IMR-90 (cell line): ENCODE measurements around the gene MALRD1. TPM values are rescaled to one million over a fixed set of nuclear protein-coding genes. Genes with fewer than 3 reads are reported as not detected.

ENCODE experiments used
- ATAC-seq: fragments of 200-7000 bp; cut with Tn5 transposase; 2 replicates; pipeline ENCODE4 v1.9.1; 2020; ENCODE audit warnings: low read depth, mild to moderate bottlenecking, moderate library complexity
- BruUV-seq: library from RNA; stranded (reverse); fragments of 400-500 nt; replicated peaks from 2 replicates; lab custom pipeline; 2021; lab: Mats Ljungman, UMichigan
- CTCF ChIA-PET: fragments of 300-600 bp; formaldehyde crosslinking; extraction: SDS; loops from one replicate; lab custom pipeline; 2021; ENCODE audit warnings: antibody characterized with exemption; lab: Yijun Ruan, JAX
- POLR2A ChIA-PET: fragments of 300-600 bp; sonication (Branson Sonifier 250); formaldehyde crosslinking; loops from one replicate; lab custom pipeline; 2022; ENCODE audit warnings: antibody characterized with exemption; ENCODE audit not compliant: unreplicated experiment; lab: Charles Lee
- DNase-seq: peaks from one replicate; pipeline ENCODE4 v3.0.0; 2013
- H2AFZ ChIP-seq: replicated peaks from 2 replicates; pipeline ENCODE3; 2013; ENCODE audit warnings: low read length, mild to moderate bottlenecking; ENCODE audit not compliant: poor library complexity
- H2AK5ac ChIP-seq: 2 replicates; pipeline ENCODE4 v1.6.1; 2013; ENCODE audit warnings: low read depth, low read length, inconsistent platforms
- H2AK9ac ChIP-seq: replicated peaks from 2 replicates; pipeline ENCODE3; 2013; ENCODE audit warnings: mild to moderate bottlenecking, low read depth, low read length, moderate library complexity; ENCODE audit not compliant: poor library complexity
- H2BK120ac ChIP-seq: 2 replicates; pipeline ENCODE4 v1.6.1; 2013; ENCODE audit warnings: low read depth, low read length, inconsistent platforms
- H2BK15ac ChIP-seq: 3 replicates; pipeline ENCODE4 v1.6.1; 2013; ENCODE audit warnings: low read depth, low read length, inconsistent platforms
- H2BK20ac ChIP-seq: 2 replicates; pipeline ENCODE4 v1.6.1; 2013; ENCODE audit warnings: low read depth, mild to moderate bottlenecking, inconsistent platforms, low read length, moderate library complexity
- H2BK5ac ChIP-seq: 2 replicates; pipeline ENCODE4 v1.6.1; 2013; ENCODE audit warnings: mild to moderate bottlenecking, low read depth, low read length, inconsistent platforms; ENCODE audit not compliant: poor library complexity, severe bottlenecking
- H3K14ac ChIP-seq: replicated peaks from 2 replicates; pipeline ENCODE4 v1.6.1; 2013; ENCODE audit warnings: low read depth, low read length, inconsistent platforms
- H3K18ac ChIP-seq: 2 replicates; pipeline ENCODE4 v1.6.1; 2013; ENCODE audit warnings: low read depth, low read length, control low read depth
- H3K23ac ChIP-seq: 2 replicates; pipeline ENCODE4 v1.6.1; 2013; ENCODE audit warnings: low read depth, low read length, inconsistent platforms
- H3K27ac ChIP-seq: 2 replicates; pipeline ENCODE4 v1.5.1; 2013; ENCODE audit warnings: mild to moderate bottlenecking, control low read depth, low read length; ENCODE audit not compliant: insufficient read depth
- H3K27me3 ChIP-seq: 2 replicates; pipeline ENCODE4 v1.6.1; 2013; ENCODE audit warnings: low read length; ENCODE audit not compliant: control insufficient read depth, insufficient read depth
- H3K36me3 ChIP-seq: 2 replicates; pipeline ENCODE4 v1.6.1; 2013; ENCODE audit warnings: low read length, mixed read lengths; ENCODE audit not compliant: control insufficient read depth, insufficient read depth
- H3K4ac ChIP-seq: 2 replicates; pipeline ENCODE4 v1.6.1; 2013; ENCODE audit warnings: low read depth, low read length, inconsistent platforms
- H3K4me1 ChIP-seq: 2 replicates; pipeline ENCODE4 v1.6.1; 2013; ENCODE audit warnings: low read length, mixed read lengths; ENCODE audit not compliant: control insufficient read depth, insufficient read depth
- H3K4me2 ChIP-seq: 2 replicates; pipeline ENCODE4 v1.6.1; 2013; ENCODE audit warnings: low read depth, mild to moderate bottlenecking, control low read depth, low read length, moderate library complexity
- H3K4me3 ChIP-seq: 2 replicates; pipeline ENCODE4 v1.5.1; 2013; ENCODE audit warnings: low read depth, mild to moderate bottlenecking, control low read depth, low read length, moderate library complexity; ENCODE audit not compliant: insufficient read depth
- H3K56ac ChIP-seq: 2 replicates; pipeline ENCODE4 v1.6.1; 2013; ENCODE audit warnings: low read length, inconsistent platforms; ENCODE audit not compliant: insufficient read depth; ENCODE audit errors: extremely low read depth
- H3K79me1 ChIP-seq, 2 experiments: 2 replicates each; pipeline ENCODE4 v1.6.1; 2013; ENCODE audit warnings: low read length in 2 of 2, inconsistent platforms in 1 of 2, low read depth in 1 of 2
- H3K9ac ChIP-seq: 2 replicates; pipeline ENCODE4 v1.6.1; 2013; ENCODE audit warnings: low read depth, low read length, control low read depth
- H3K9me1 ChIP-seq: 2 replicates; pipeline ENCODE4 v1.6.1; 2013; ENCODE audit warnings: low read length, inconsistent platforms; ENCODE audit not compliant: insufficient read depth
- H3K9me3 ChIP-seq: 2 replicates; pipeline ENCODE4 v1.6.1; 2013; ENCODE audit warnings: low read length; ENCODE audit not compliant: control insufficient read depth, insufficient read depth
- H4K20me1 ChIP-seq: 2 replicates; pipeline ENCODE4 v1.6.1; 2013; ENCODE audit warnings: low read length, inconsistent platforms; ENCODE audit not compliant: insufficient read depth
- H4K5ac ChIP-seq: 2 replicates; pipeline ENCODE4 v1.6.1; 2013; ENCODE audit warnings: mild to moderate bottlenecking, low read depth, low read length, control low read depth
- H4K8ac ChIP-seq, 2 experiments: 2 replicates each; pipeline ENCODE4 v1.6.1; 2013; ENCODE audit warnings: low read depth in 2 of 2, low read length in 2 of 2, control low read depth in 1 of 2, inconsistent platforms in 1 of 2
- H4K91ac ChIP-seq: 2 replicates; pipeline ENCODE4 v1.6.1; 2013; ENCODE audit warnings: low read depth, low read length, inconsistent platforms; ENCODE audit not compliant: insufficient read depth
- BHLHE40 ChIP-seq: fragments of 150-350 bp; IDR thresholded peaks from 2 replicates; pipeline ENCODE4 v1.6.1; 2016; ENCODE audit warnings: mild to moderate bottlenecking, low read depth, low read length
- CHD1 ChIP-seq: IDR thresholded peaks from 2 replicates; pipeline ENCODE4 v1.6.1; 2012; ENCODE audit warnings: low read depth, low read length, improper control_type of control experiment
- FOS ChIP-seq: fragments of 150-350 bp; IDR thresholded peaks from 2 replicates; pipeline ENCODE4 v1.6.1; 2016; ENCODE audit warnings: low read depth, low read length
- MAFK ChIP-seq: IDR thresholded peaks from 2 replicates; pipeline ENCODE4 v1.6.1; 2012; ENCODE audit warnings: low read depth, low read length, improper control_type of control experiment
- MAZ ChIP-seq: IDR thresholded peaks from 2 replicates; pipeline ENCODE4 v1.6.1; 2012; ENCODE audit warnings: low read depth, mild to moderate bottlenecking, low read length, improper control_type of control experiment, moderate library complexity, borderline replicate concordance
- MXI1 ChIP-seq: IDR thresholded peaks from 2 replicates; pipeline ENCODE4 v1.6.1; 2012; ENCODE audit warnings: low read depth, mild to moderate bottlenecking, low read length, moderate library complexity, borderline replicate concordance
- NFE2L2 ChIP-seq: fragments of 150-350 bp; IDR thresholded peaks from 2 replicates; pipeline ENCODE4 v1.6.1; 2016; ENCODE audit warnings: low read depth, mild to moderate bottlenecking, low read length
- POLR2A ChIP-seq: IDR thresholded peaks from 2 replicates; pipeline ENCODE4 v1.6.1; 2012; ENCODE audit warnings: mild to moderate bottlenecking, low read depth, low read length
- RAD21 ChIP-seq: IDR thresholded peaks from 2 replicates; pipeline ENCODE4 v1.6.1; 2012; ENCODE audit warnings: low read length, improper control_type of control experiment
- RCOR1 ChIP-seq: IDR thresholded peaks from 2 replicates; pipeline ENCODE4 v1.6.1; 2012; ENCODE audit warnings: mild to moderate bottlenecking, low read length, improper control_type of control experiment; ENCODE audit not compliant: insufficient replicate concordance
- RFX5 ChIP-seq: IDR thresholded peaks from 2 replicates; pipeline ENCODE4 v1.8.0; 2012; ENCODE audit warnings: low read depth, mild to moderate bottlenecking, low read length, moderate library complexity
- SMC3 ChIP-seq: fragments of 150-350 bp; IDR thresholded peaks from 2 replicates; pipeline ENCODE4 v1.6.1; 2016; ENCODE audit warnings: low read depth, mild to moderate bottlenecking, antibody characterized with exemption, low read length, moderate library complexity
- WGBS, 2 experiments: methylation state at CpG; one replicate each; pipeline versions ENCODE4 v1.1.5 to v1.1.7; 2013; ENCODE audit warnings: missing lambda C conversion rate in 2 of 2; ENCODE audit not compliant: insufficient read length in 1 of 2; ENCODE audit errors: extremely low coverage in 2 of 2; 5-methylcytosine and 5-hydroxymethylcytosine counted together
- dilution Hi-C: fragments of 300-500 bp; cut with HindIII; formaldehyde crosslinking; loops from one replicate; pipeline ENCODE4 v1.14.3; 2018; ENCODE audit warnings: low sequenced_read_pairs; ENCODE audit not compliant: unreplicated experiment
- in situ Hi-C: fragments of 300-500 bp; cut with MboI; formaldehyde crosslinking; loops from 3 replicates; pipeline ENCODE4 v1.14.3; 2019; ENCODE audit warnings: low sequenced_read_pairs, inconsistent platforms, mixed read lengths
- intact Hi-C: fragments of 100-400 bp; cut with micrococcal nuclease; formaldehyde crosslinking; loops from 2 replicates; pipeline ENCODE4 v1.10.0; 2022
- polyA plus RNA-seq, 3 experiments: library from polyadenylated mRNA; depleted of rRNA; stranded (reverse); fragments of >200 nt; gene quantifications; 2 replicates each; pipeline ENCODE4 v1.2.3, GENCODE V29; 2012; ENCODE audit warnings: low replicate concordance in 1 of 3
- total RNA-seq: library from RNA; depleted of rRNA; stranded (reverse); fragments of >200 nt; gene quantifications from 2 replicates; pipeline ENCODE4 v1.2.3, GENCODE V29; 2012
- TF ChIP-seq, protein P1 (sequence below): fragments of 150-350 bp; IDR thresholded peaks from 2 replicates; pipeline ENCODE4 v1.6.1; 2017; ENCODE audit warnings: mild to moderate bottlenecking, antibody characterized with exemption, low read length, low read depth
- TF ChIP-seq, protein P2 (sequence below): conservative IDR thresholded peaks from 2 replicates; pipeline ENCODE4 v1.5.1; 2012; ENCODE audit warnings: mild to moderate bottlenecking, low read depth, low read length, improper control_type of control experiment
- TF ChIP-seq, protein P3 (sequence below): fragments of 150-350 bp; IDR thresholded peaks from 2 replicates; pipeline ENCODE4 v1.6.1; 2016; ENCODE audit warnings: low read depth, mild to moderate bottlenecking, low read length, moderate library complexity, borderline replicate concordance

Gene MALRD1
- total and polyA plus RNA-seq, 2 of the 4 experiments (the other 2 are of a cell fraction): 0.34 to 1.1 TPM

DNA sequence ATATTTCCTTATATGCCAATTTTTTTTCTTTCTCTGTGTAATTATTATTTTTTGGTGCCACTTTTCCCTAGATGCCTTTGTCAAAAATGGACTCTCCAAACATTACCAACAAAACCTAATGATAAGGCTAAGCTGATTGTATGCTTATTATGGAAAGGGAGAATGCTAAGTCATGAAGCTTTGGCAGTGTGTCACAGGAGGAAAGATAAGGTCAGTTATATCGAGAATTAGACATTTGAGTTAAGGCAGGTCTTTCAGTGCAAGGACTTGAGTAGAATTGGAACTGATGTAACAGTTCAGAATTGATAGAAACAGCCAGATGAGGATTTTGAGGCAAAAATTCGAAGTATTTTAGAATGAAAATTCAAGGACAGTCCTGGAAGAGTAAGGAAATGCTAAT lies 16.8 kb upstream of the MALRD1 start:
- Histone ChIP-seq H3K36me3 (no peaks in the 10 kb centered on the region), H2AK9ac (no peak overlapping the region), H4K8ac (no peak overlapping the region), H4K20me1 (no peaks in the 10 kb centered on the region), H3K4ac (no peak overlapping the region), H3K23ac (no peak overlapping the region), H3K27me3 (no peaks in the 10 kb centered on the region), H3K14ac (no peak overlapping the region), H2BK120ac (no peak overlapping the region), H3K4me3 (no peak overlapping the region), H4K91ac (no peak overlapping the region), H2BK5ac (no peak overlapping the region), H3K27ac (no peak overlapping the region), H3K18ac (no peak overlapping the region), H3K4me2 (no peak overlapping the region), H3K4me1 (no peaks in the 10 kb centered on the region), H2BK15ac (no peak overlapping the region), H3K9me1 (no peaks in the 10 kb centered on the region), H3K56ac (no peak overlapping the region), H3K9ac (no peak overlapping the region), H2AFZ (no peak overlapping the region), H3K79me1 (no peaks in the 10 kb centered on the region), H3K9me3 (no peaks in the 10 kb centered on the region), H2AK5ac (no peak overlapping the region), H2BK20ac (no peak overlapping the region), H4K5ac (no peak overlapping the region)
- no TSS peak for BruUV-seq
- 57% methylated on average over 1 of the region's 2 CpGs; no CpG with 5 or more reads in 1 of the 2 experiments for WGBS, 2 experiments
- in situ Hi-C loops (no loop called here), dilution Hi-C loops (no loop called here), intact Hi-C loops (no loop called here)
- CTCF ChIA-PET: no interaction called here
- ATAC-seq (no peak), DNase-seq (no peak)
- POLR2A ChIA-PET: no interaction called here
- TF ChIP-seq, protein P1, sequence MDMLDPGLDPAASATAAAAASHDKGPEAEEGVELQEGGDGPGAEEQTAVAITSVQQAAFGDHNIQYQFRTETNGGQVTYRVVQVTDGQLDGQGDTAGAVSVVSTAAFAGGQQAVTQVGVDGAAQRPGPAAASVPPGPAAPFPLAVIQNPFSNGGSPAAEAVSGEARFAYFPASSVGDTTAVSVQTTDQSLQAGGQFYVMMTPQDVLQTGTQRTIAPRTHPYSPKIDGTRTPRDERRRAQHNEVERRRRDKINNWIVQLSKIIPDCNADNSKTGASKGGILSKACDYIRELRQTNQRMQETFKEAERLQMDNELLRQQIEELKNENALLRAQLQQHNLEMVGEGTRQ: no peak
- TF ChIP-seq CHD1 (no peak), NFE2L2 (no peak), RCOR1 (no peak), FOS (no peak), MAFK (no peak), BHLHE40 (no peak), SMC3 (no peak), RAD21 (no peak), POLR2A (no peak), MAZ (no peak), MXI1 (no peak), RFX5 (no peak)
- TF ChIP-seq, protein P2, sequence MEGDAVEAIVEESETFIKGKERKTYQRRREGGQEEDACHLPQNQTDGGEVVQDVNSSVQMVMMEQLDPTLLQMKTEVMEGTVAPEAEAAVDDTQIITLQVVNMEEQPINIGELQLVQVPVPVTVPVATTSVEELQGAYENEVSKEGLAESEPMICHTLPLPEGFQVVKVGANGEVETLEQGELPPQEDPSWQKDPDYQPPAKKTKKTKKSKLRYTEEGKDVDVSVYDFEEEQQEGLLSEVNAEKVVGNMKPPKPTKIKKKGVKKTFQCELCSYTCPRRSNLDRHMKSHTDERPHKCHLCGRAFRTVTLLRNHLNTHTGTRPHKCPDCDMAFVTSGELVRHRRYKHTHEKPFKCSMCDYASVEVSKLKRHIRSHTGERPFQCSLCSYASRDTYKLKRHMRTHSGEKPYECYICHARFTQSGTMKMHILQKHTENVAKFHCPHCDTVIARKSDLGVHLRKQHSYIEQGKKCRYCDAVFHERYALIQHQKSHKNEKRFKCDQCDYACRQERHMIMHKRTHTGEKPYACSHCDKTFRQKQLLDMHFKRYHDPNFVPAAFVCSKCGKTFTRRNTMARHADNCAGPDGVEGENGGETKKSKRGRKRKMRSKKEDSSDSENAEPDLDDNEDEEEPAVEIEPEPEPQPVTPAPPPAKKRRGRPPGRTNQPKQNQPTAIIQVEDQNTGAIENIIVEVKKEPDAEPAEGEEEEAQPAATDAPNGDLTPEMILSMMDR: no peak
- TF ChIP-seq, protein P3, sequence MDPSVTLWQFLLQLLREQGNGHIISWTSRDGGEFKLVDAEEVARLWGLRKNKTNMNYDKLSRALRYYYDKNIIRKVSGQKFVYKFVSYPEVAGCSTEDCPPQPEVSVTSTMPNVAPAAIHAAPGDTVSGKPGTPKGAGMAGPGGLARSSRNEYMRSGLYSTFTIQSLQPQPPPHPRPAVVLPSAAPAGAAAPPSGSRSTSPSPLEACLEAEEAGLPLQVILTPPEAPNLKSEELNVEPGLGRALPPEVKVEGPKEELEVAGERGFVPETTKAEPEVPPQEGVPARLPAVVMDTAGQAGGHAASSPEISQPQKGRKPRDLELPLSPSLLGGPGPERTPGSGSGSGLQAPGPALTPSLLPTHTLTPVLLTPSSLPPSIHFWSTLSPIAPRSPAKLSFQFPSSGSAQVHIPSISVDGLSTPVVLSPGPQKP: no peak
